SK-N-SH treated with all-trans-retinoic acid at 6 μM for 48 hours (cell line): ENCODE data around the gene OR1J1.
A peak's percentile ranks its signal among the peaks of the same experiment; 100 is the strongest.

Source experiments
- ATAC-seq: fragments of 200-7000 bp; cut with Tn5 transposase; 3 replicates; pipeline ENCODE4 v1.9.1; 2020; ENCODE audit warnings: mild to moderate bottlenecking, moderate library complexity
- ARNTL ChIP-seq: fragments of 450-650 bp; formaldehyde crosslinking; IDR thresholded peaks from 2 replicates; pipeline ENCODE4 v1.5.0; 2020; ENCODE audit warnings: low read depth, mild to moderate bottlenecking, moderate library complexity, borderline replicate concordance
- BACH2 ChIP-seq: fragments of 250-450 bp; sonication (Bioruptor Pico); IDR thresholded peaks from 2 replicates; pipeline ENCODE4 v1.9.0; 2021; ENCODE audit warnings: mild to moderate bottlenecking, borderline replicate concordance
- CREB5 ChIP-seq: fragments of 250-450 bp; sonication (Bioruptor Pico); IDR thresholded peaks from 2 replicates; pipeline ENCODE4 v1.5.1; 2020; ENCODE audit warnings: low read depth, mild to moderate bottlenecking, moderate library complexity
- CSDC2 ChIP-seq: fragments of 250-450 bp; sonication (Bioruptor Pico); IDR thresholded peaks from 2 replicates; pipeline ENCODE4 v1.5.0; 2020; ENCODE audit warnings: mild to moderate bottlenecking, moderate library complexity
- CSRNP3 ChIP-seq: fragments of 250-450 bp; sonication (Bioruptor Pico); IDR thresholded peaks from 2 replicates; pipeline ENCODE4 v1.5.1; 2021; ENCODE audit warnings: mild to moderate bottlenecking, moderate library complexity
- GLIS3 ChIP-seq: fragments of 250-450 bp; sonication (Bioruptor Pico); IDR thresholded peaks from 2 replicates; pipeline ENCODE4 v1.5.0; 2020; ENCODE audit warnings: mild to moderate bottlenecking, moderate library complexity
- ISL1 ChIP-seq: fragments of 250-450 bp; sonication (Bioruptor Pico); IDR thresholded peaks from 2 replicates; pipeline ENCODE4 v2.1.2; 2022; ENCODE audit warnings: mild to moderate bottlenecking, moderate library complexity
- OSR1 ChIP-seq: fragments of 250-450 bp; sonication (Bioruptor Pico); IDR thresholded peaks from 2 replicates; pipeline ENCODE4 v1.8.0; 2022; ENCODE audit warnings: moderate library complexity, mild to moderate bottlenecking, inconsistent platforms
- PATZ1 ChIP-seq: fragments of 250-450 bp; sonication (Bioruptor Pico); IDR thresholded peaks from 2 replicates; pipeline ENCODE4 v1.8.0; 2020; ENCODE audit warnings: mild to moderate bottlenecking, moderate library complexity, borderline replicate concordance
- POU6F1 ChIP-seq: fragments of 250-450 bp; sonication (Bioruptor Pico); IDR thresholded peaks from 2 replicates; pipeline ENCODE4 v1.8.0; 2021; ENCODE audit warnings: low read depth, mild to moderate bottlenecking, moderate library complexity, borderline replicate concordance
- PPARA ChIP-seq: fragments of 250-450 bp; sonication (Bioruptor Pico); IDR thresholded peaks from 2 replicates; pipeline ENCODE4 v1.5.0; 2020; ENCODE audit warnings: mild to moderate bottlenecking, borderline replicate concordance
- TCF4 ChIP-seq: fragments of 250-450 bp; sonication (Bioruptor Pico); IDR thresholded peaks from 2 replicates; pipeline ENCODE4 v1.8.0; 2021; ENCODE audit warnings: mild to moderate bottlenecking, moderate library complexity, borderline replicate concordance
- TOX ChIP-seq: fragments of 250-450 bp; sonication (Bioruptor Pico); IDR thresholded peaks from 2 replicates; pipeline ENCODE4 v1.8.0; 2021; ENCODE audit warnings: mild to moderate bottlenecking, moderate library complexity, borderline replicate concordance
- TSHZ2 ChIP-seq: fragments of 250-450 bp; sonication (Bioruptor Pico); IDR thresholded peaks from 2 replicates; pipeline ENCODE4 v1.5.0; 2020; ENCODE audit warnings: mild to moderate bottlenecking, moderate library complexity
- ZFP3 ChIP-seq: fragments of 250-450 bp; sonication (Bioruptor Pico); IDR thresholded peaks from 2 replicates; pipeline ENCODE4 v1.5.0; 2020; ENCODE audit warnings: mild to moderate bottlenecking, moderate library complexity
- ZNF565 ChIP-seq: fragments of 450-650 bp; formaldehyde crosslinking; conservative IDR thresholded peaks from 2 replicates; pipeline ENCODE4 v1.5.0; 2020; ENCODE audit warnings: low read depth, mild to moderate bottlenecking, moderate library complexity
- ZNF70 ChIP-seq: fragments of 450-650 bp; formaldehyde crosslinking; IDR thresholded peaks from 2 replicates; pipeline ENCODE4 v1.5.0; 2020; ENCODE audit warnings: mild to moderate bottlenecking, moderate library complexity
- ZNF8 ChIP-seq: fragments of 450-650 bp; formaldehyde crosslinking; IDR thresholded peaks from 2 replicates; pipeline ENCODE4 v1.5.0; 2020; ENCODE audit warnings: mild to moderate bottlenecking, moderate library complexity

OR1J1 gene

GRCh38 chr9:122464633-122465567 lies 12.8 kb downstream of the OR1J1 start:
- TF ChIP-seq TSHZ2: no peak
- 0 out of 2 replicates have a peak, but pooled peaks have one; percentile 8 for TF ChIP-seq ISL1 (CRISPR knock-in tag)
- peak; percentile 93 for ATAC-seq

- TF ChIP-seq ZNF565 (CRISPR knock-in tag): no peak
- no peak for TF ChIP-seq OSR1
- peak; percentile 82 for ATAC-seq
Observed at GRCh38 chr9:122463828-122464632, 13.7 kb downstream of the OR1J1 start.

GRCh38 chr9:122457787-122458186 lies 19.9 kb downstream of the OR1J1 start:
- ATAC-seq: no peak
- TF ChIP-seq OSR1: no peak
- no peak for TF ChIP-seq ZNF565 (CRISPR knock-in tag)
- TF ChIP-seq TCF4 (CRISPR knock-in tag): no peak
- TF ChIP-seq ZNF70 (CRISPR knock-in tag): no peak
- TF ChIP-seq ARNTL: no peak
- TF ChIP-seq PATZ1: no peak
- TF ChIP-seq PPARA (CRISPR knock-in tag): no peak
- TF ChIP-seq ZFP3: no peak
- no peak for TF ChIP-seq CSRNP3 (CRISPR knock-in tag)
- TF ChIP-seq ISL1 (CRISPR knock-in tag): no peak
- TF ChIP-seq POU6F1: no peak
- TF ChIP-seq ZNF8 (CRISPR knock-in tag): no peak
- TF ChIP-seq CREB5 (CRISPR knock-in tag): no peak
- no peak for TF ChIP-seq TOX (CRISPR knock-in tag)
- TF ChIP-seq GLIS3 (CRISPR knock-in tag): no peak
- no peak for TF ChIP-seq CSDC2

GRCh38 chr9:122456123-122456522 lies 21.6 kb downstream of the OR1J1 start:
- ATAC-seq: no peak
- TF ChIP-seq BACH2 (CRISPR knock-in tag): no peak
- no peak for TF ChIP-seq POU6F1
- no peak for TF ChIP-seq CREB5 (CRISPR knock-in tag)
- TF ChIP-seq OSR1: no peak
- TF ChIP-seq ZNF565 (CRISPR knock-in tag): no peak
- TF ChIP-seq ARNTL: no peak
